Liver (tissue), 9 donors: Measurements from ENCODE around the gene SCN2A. TPM values are rescaled to one million over a fixed set of nuclear protein-coding genes. Genes with fewer than 3 reads are reported as not detected.

Source experiments
- DNase-seq: peaks from one replicate; pipeline ENCODE4 v3.0.0-alpha.2; 2017; ENCODE audit warnings: low spot score
- H3K27ac ChIP-seq, 2 donors: one replicate each; pipeline ENCODE4 v1.7.0; 2013; ENCODE audit warnings: inconsistent platforms in 2 of 2, low read length in 2 of 2, control low read depth in 1 of 2, low read depth in 1 of 2, mild to moderate bottlenecking in 1 of 2
- H3K27me3 ChIP-seq, 4 donors: one replicate each; pipeline versions ENCODE4 v1.6.1 to v1.7.0; 2013; ENCODE audit warnings: low read length in 3 of 4, inconsistent platforms in 1 of 4, mild to moderate bottlenecking in 1 of 4, moderate library complexity in 1 of 4; ENCODE audit not compliant: control insufficient read depth in 4 of 4, insufficient read depth in 4 of 4
- H3K36me3 ChIP-seq, 4 donors: one replicate each; pipeline versions ENCODE4 v1.6.1 to v1.7.0; 2013; ENCODE audit warnings: low read length in 3 of 4, mild to moderate bottlenecking in 3 of 4, low read depth in 1 of 4, moderate library complexity in 1 of 4; ENCODE audit not compliant: control insufficient read depth in 4 of 4, insufficient read depth in 3 of 4
- H3K4me1 ChIP-seq, 4 donors: one replicate each; pipeline versions ENCODE4 v1.6.1 to v1.7.0; 2013; ENCODE audit warnings: low read length in 3 of 4, mild to moderate bottlenecking in 3 of 4, moderate library complexity in 1 of 4; ENCODE audit not compliant: control insufficient read depth in 4 of 4, insufficient read depth in 4 of 4
- H3K4me3 ChIP-seq, 3 donors: one replicate each; pipeline versions ENCODE4 v1.6.1 to v1.7.0; 2013; ENCODE audit warnings: low read length in 3 of 3, control low read depth in 1 of 3, low read depth in 1 of 3, mild to moderate bottlenecking in 1 of 3
- H3K9ac ChIP-seq, 2 donors: one replicate each; pipeline ENCODE4 v1.7.0; 2013; ENCODE audit warnings: low read length in 2 of 2, mild to moderate bottlenecking in 2 of 2, moderate library complexity in 2 of 2, control low read depth in 1 of 2, low read depth in 1 of 2
- H3K9me3 ChIP-seq, 4 donors: one replicate each; pipeline versions ENCODE4 v1.6.1 to v1.7.0; 2013; ENCODE audit warnings: low read length in 3 of 4; ENCODE audit not compliant: control insufficient read depth in 4 of 4
- EGR1 ChIP-seq, 2 donors: IDR thresholded peaks; 2 replicates each; pipeline ENCODE4 v1.6.1; 2016 to 2018; ENCODE audit warnings: antibody characterized with exemption in 2 of 2, low read depth in 2 of 2
- FOXA1 ChIP-seq: IDR thresholded peaks from 2 replicates; pipeline ENCODE4 v1.6.1; 2016; ENCODE audit warnings: antibody characterized with exemption
- GABPA ChIP-seq, 2 donors: IDR thresholded peaks in 1 of 2; conservative IDR thresholded peaks in 1 of 2; 2 replicates each; pipeline ENCODE4 v1.6.1; 2016; ENCODE audit warnings: antibody characterized with exemption in 2 of 2, mild to moderate bottlenecking in 1 of 2, moderate library complexity in 1 of 2
- HNF4A ChIP-seq, 2 donors: conservative IDR thresholded peaks; 2 replicates each; pipeline ENCODE4 v1.6.1; 2016; ENCODE audit warnings: antibody characterized with exemption in 2 of 2, mild to moderate bottlenecking in 2 of 2
- JUND ChIP-seq, 2 donors: IDR thresholded peaks; 2 replicates each; pipeline ENCODE4 v1.6.1; 2016; ENCODE audit warnings: antibody characterized with exemption in 2 of 2
- NR2F2 ChIP-seq: IDR thresholded peaks from 2 replicates; pipeline ENCODE4 v1.6.1; 2016; ENCODE audit warnings: antibody characterized with exemption
- RAD21 ChIP-seq, 2 donors: IDR thresholded peaks; 2 replicates each; pipeline ENCODE4 v1.6.1; 2016; ENCODE audit warnings: antibody characterized with exemption in 2 of 2, mild to moderate bottlenecking in 2 of 2
- RXRA ChIP-seq, 2 donors: IDR thresholded peaks; 2 replicates each; pipeline ENCODE4 v1.6.1; 2017 to 2018; ENCODE audit warnings: antibody characterized with exemption in 2 of 2, mild to moderate bottlenecking in 1 of 2
- SP1 ChIP-seq: IDR thresholded peaks from 2 replicates; pipeline ENCODE4 v1.6.1; 2018; ENCODE audit warnings: antibody characterized with exemption, mild to moderate bottlenecking
- TAF1 ChIP-seq: conservative IDR thresholded peaks from 2 replicates; pipeline ENCODE4 v1.6.1; 2016; ENCODE audit warnings: antibody characterized with exemption, mild to moderate bottlenecking
- YY1 ChIP-seq: IDR thresholded peaks from 2 replicates; pipeline ENCODE4 v1.6.1; 2016; ENCODE audit warnings: antibody characterized with exemption, mild to moderate bottlenecking
- WGBS: extraction: QIAGEN DNeasy Blood & Tissue Kit; methylation state at CpG from one replicate; pipeline ENCODE4 v1.1.7; 2013; 5-methylcytosine and 5-hydroxymethylcytosine counted together
- polyA plus RNA-seq, 2 donors: library from polyadenylated mRNA; stranded (reverse) in 1 of 2; unstranded in 1 of 2; fragments of 200-250 nt in 1 of 2; fragments of >200 nt in 1 of 2; fragmentation: Nextera tagmentation in 1 of 2; extraction: Ambion mirVana in 1 of 2; gene quantifications; one replicate each; pipeline versions ENCODE4 v1.2.1 to v1.2.3, GENCODE V29; 2013 to 2015
- total RNA-seq, 2 donors: library from RNA; depleted of rRNA; stranded (reverse); fragments of >200 nt; gene quantifications; one replicate each; pipeline ENCODE4 v1.2.3, GENCODE V29; 2014
- TF ChIP-seq, protein P1 (sequence below): IDR thresholded peaks from 2 replicates; pipeline ENCODE4 v1.6.1; 2016; ENCODE audit warnings: antibody characterized with exemption
- TF ChIP-seq, protein P2 (sequence below): fragments of 150-350 bp; IDR thresholded peaks from 2 replicates; pipeline ENCODE4 v1.5.1; 2017; ENCODE audit warnings: improper control_type of control experiment, low read depth, low read length; ENCODE audit not compliant: missing input control
- TF ChIP-seq, protein P3 (sequence below): IDR thresholded peaks from 2 replicates; pipeline ENCODE4 v1.6.1; 2016; ENCODE audit warnings: antibody characterized with exemption, mild to moderate bottlenecking
- TF ChIP-seq, protein P4 (sequence below): IDR thresholded peaks from 2 replicates; pipeline ENCODE4 v1.6.1; 2016; ENCODE audit warnings: antibody characterized with exemption
- TF ChIP-seq, protein P5 (sequence below): IDR thresholded peaks from 2 replicates; pipeline ENCODE4 v1.6.1; 2016; ENCODE audit warnings: antibody characterized with exemption
- donor health status: healthy.
- donor health status: healthy.
- donor health status: healthy.
- donor health status: healthy.
- donor health status: healthy.

Gene SCN2A
- total and polyA plus RNA-seq, 4 donors, result 0.01 to 0.33 (median 0.05) TPM

DNA sequence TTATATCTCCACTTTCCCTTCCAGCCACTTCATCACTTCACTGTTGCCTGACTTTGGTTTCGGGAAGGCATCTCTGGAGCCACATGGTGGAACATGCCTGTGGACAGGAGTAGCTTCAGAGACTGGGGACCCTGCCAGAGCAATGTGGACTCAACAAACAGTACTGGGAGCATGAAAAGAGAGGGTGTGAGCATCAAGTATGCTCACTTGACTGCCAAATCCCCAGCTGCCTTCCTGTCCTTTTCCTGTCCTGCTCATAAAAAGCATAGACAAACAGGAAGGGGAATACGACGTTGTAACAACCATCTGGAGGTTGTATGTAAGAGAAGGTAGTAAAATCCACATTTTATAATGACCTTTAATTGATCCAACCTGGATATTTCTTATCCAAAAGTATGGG is 169.0 kb downstream of the SCN2A start:
- H3K9ac ChIP-seq, result no peak overlapping the region
- no peak overlapping the region for H3K27ac ChIP-seq
- H3K4me1 ChIP-seq, result no peaks in the 10 kb centered on the region
- no peak for DNase-seq
- no peaks in the 10 kb centered on the region for H3K27me3 ChIP-seq
- WGBS, result 64% methylated on average over 3 of the region's 3 CpGs
- TF ChIP-seq HNF4A (conservative IDR thresholded peaks at IDR 0.05), result no peak
- TF ChIP-seq, protein P1, sequence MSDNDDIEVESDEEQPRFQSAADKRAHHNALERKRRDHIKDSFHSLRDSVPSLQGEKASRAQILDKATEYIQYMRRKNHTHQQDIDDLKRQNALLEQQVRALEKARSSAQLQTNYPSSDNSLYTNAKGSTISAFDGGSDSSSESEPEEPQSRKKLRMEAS, result no peak
- TF ChIP-seq RAD21 (IDR thresholded peaks at IDR 0.05), result no peak
- TF ChIP-seq, protein P2, sequence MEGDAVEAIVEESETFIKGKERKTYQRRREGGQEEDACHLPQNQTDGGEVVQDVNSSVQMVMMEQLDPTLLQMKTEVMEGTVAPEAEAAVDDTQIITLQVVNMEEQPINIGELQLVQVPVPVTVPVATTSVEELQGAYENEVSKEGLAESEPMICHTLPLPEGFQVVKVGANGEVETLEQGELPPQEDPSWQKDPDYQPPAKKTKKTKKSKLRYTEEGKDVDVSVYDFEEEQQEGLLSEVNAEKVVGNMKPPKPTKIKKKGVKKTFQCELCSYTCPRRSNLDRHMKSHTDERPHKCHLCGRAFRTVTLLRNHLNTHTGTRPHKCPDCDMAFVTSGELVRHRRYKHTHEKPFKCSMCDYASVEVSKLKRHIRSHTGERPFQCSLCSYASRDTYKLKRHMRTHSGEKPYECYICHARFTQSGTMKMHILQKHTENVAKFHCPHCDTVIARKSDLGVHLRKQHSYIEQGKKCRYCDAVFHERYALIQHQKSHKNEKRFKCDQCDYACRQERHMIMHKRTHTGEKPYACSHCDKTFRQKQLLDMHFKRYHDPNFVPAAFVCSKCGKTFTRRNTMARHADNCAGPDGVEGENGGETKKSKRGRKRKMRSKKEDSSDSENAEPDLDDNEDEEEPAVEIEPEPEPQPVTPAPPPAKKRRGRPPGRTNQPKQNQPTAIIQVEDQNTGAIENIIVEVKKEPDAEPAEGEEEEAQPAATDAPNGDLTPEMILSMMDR, result no peak
- no peak for TF ChIP-seq EGR1 (IDR thresholded peaks at IDR 0.05; ENCODE audit: low read depth in 2 of 2)
- TF ChIP-seq, protein P3, sequence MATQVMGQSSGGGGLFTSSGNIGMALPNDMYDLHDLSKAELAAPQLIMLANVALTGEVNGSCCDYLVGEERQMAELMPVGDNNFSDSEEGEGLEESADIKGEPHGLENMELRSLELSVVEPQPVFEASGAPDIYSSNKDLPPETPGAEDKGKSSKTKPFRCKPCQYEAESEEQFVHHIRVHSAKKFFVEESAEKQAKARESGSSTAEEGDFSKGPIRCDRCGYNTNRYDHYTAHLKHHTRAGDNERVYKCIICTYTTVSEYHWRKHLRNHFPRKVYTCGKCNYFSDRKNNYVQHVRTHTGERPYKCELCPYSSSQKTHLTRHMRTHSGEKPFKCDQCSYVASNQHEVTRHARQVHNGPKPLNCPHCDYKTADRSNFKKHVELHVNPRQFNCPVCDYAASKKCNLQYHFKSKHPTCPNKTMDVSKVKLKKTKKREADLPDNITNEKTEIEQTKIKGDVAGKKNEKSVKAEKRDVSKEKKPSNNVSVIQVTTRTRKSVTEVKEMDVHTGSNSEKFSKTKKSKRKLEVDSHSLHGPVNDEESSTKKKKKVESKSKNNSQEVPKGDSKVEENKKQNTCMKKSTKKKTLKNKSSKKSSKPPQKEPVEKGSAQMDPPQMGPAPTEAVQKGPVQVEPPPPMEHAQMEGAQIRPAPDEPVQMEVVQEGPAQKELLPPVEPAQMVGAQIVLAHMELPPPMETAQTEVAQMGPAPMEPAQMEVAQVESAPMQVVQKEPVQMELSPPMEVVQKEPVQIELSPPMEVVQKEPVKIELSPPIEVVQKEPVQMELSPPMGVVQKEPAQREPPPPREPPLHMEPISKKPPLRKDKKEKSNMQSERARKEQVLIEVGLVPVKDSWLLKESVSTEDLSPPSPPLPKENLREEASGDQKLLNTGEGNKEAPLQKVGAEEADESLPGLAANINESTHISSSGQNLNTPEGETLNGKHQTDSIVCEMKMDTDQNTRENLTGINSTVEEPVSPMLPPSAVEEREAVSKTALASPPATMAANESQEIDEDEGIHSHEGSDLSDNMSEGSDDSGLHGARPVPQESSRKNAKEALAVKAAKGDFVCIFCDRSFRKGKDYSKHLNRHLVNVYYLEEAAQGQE, result no peak
- no peak for TF ChIP-seq JUND (IDR thresholded peaks at IDR 0.05)
- no peak for TF ChIP-seq GABPA (IDR thresholded peaks at IDR 0.05 in 1 of 2, conservative IDR thresholded peaks at IDR 0.05 in 1 of 2)
- TF ChIP-seq, protein P4, sequence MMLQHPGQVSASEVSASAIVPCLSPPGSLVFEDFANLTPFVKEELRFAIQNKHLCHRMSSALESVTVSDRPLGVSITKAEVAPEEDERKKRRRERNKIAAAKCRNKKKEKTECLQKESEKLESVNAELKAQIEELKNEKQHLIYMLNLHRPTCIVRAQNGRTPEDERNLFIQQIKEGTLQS, result no peak
- no peak for TF ChIP-seq YY1
- TF ChIP-seq RXRA (IDR thresholded peaks at IDR 0.05), result no peak
- no peak for TF ChIP-seq SP1
- no peaks in the 10 kb centered on the region for H3K9me3 ChIP-seq
- no peak overlapping the region for H3K4me3 ChIP-seq
- H3K36me3 ChIP-seq, result no peaks in the 10 kb centered on the region

DNA sequence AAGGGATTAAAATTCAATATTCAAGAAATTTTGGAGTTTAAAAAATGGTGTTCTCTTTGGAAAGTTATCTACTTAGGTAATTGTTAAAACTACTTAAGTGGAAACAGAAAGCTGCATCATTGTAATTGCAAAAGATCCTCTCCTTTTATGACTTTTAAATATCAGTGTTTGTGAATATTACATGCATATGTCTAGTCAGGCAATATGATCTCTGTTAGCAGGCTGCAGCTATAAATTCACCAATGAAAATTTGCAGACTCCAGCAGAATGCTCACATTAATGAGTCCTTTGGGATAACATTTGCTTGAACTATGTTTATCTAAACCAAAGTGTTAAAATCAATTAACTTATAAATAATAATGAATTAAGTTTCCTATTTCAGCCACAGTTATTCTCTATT is 171.1 kb downstream of the SCN2A start:
- H3K4me1 ChIP-seq, result no peaks in the 10 kb centered on the region
- H3K27me3 ChIP-seq, result no peaks in the 10 kb centered on the region
- H3K9me3 ChIP-seq, result no peaks in the 10 kb centered on the region
- TF ChIP-seq, protein P5, sequence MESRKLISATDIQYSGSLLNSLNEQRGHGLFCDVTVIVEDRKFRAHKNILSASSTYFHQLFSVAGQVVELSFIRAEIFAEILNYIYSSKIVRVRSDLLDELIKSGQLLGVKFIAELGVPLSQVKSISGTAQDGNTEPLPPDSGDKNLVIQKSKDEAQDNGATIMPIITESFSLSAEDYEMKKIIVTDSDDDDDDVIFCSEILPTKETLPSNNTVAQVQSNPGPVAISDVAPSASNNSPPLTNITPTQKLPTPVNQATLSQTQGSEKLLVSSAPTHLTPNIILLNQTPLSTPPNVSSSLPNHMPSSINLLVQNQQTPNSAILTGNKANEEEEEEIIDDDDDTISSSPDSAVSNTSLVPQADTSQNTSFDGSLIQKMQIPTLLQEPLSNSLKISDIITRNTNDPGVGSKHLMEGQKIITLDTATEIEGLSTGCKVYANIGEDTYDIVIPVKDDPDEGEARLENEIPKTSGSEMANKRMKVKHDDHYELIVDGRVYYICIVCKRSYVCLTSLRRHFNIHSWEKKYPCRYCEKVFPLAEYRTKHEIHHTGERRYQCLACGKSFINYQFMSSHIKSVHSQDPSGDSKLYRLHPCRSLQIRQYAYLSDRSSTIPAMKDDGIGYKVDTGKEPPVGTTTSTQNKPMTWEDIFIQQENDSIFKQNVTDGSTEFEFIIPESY, result no peak
- TF ChIP-seq, protein P4, result no peak
- TF ChIP-seq HNF4A (conservative IDR thresholded peaks at IDR 0.05), result no peak
- TF ChIP-seq RXRA (IDR thresholded peaks at IDR 0.05), result no peak
- TF ChIP-seq YY1, result no peak
- no peak for TF ChIP-seq SP1
- TF ChIP-seq, protein P2, result no peak
- TF ChIP-seq, protein P1, result no peak
- no peak for TF ChIP-seq NR2F2
- TF ChIP-seq EGR1 (IDR thresholded peaks at IDR 0.05; ENCODE audit: low read depth in 2 of 2), result no peak
- no peak for TF ChIP-seq FOXA1
- TF ChIP-seq JUND (IDR thresholded peaks at IDR 0.05), result no peak
- no peak for TF ChIP-seq RAD21 (IDR thresholded peaks at IDR 0.05)
- TF ChIP-seq TAF1, result no peak
- no peak overlapping the region for H3K4me3 ChIP-seq
- no peaks in the 10 kb centered on the region for H3K36me3 ChIP-seq
- H3K27ac ChIP-seq, result no peak overlapping the region
- H3K9ac ChIP-seq, result no peak overlapping the region
- no peak for DNase-seq
